ENCODE measurements around the gene SLC26A11. TPM values are rescaled to one million over a fixed set of nuclear protein-coding genes. Genes with fewer than 3 reads are reported as not detected.
"Not testable (repeated sequence)": the region's sequence is repeated elsewhere in the genome, so short reads cannot be mapped to it uniquely, and the experiment has no call there.

SLC26A11 gene
- polyA plus RNA-seq, 4 donors: 18.5 to 34.9 (median 21.7) TPM

DNA sequence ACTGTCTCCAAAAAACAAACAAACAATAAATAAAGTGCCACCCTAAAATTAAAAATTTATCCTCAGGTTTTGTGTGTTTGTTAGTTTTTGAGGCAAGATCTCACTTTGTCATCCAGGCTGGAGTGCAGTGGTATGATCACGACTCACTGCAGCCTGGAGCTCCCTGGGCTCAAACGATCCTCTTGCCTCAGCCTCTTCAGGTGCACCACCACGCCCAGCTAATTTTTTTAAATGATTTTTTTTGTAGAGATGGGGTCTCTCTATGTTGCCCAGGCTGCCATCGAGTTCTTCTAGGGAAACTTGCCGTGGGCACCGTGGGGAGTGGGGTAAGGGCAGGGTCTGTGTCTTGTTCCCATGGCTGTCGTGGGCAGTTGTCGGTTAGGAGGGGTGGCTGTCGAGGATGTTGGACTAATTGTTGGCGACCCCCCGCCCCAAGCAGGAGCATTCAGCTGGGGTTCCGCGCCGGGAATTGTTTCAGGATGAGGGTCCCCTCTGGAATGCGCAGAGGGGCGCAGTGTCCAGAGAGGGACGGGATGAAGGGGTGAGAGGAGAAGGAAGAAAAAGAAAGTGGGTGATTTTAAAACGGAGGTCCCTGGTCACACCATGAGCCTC lies 39.3 kb downstream of the SLC26A11 start:
- no peak for DNase-seq (ENCODE audit: low read depth in 4 of 4, low spot score in 3 of 4)

DNA sequence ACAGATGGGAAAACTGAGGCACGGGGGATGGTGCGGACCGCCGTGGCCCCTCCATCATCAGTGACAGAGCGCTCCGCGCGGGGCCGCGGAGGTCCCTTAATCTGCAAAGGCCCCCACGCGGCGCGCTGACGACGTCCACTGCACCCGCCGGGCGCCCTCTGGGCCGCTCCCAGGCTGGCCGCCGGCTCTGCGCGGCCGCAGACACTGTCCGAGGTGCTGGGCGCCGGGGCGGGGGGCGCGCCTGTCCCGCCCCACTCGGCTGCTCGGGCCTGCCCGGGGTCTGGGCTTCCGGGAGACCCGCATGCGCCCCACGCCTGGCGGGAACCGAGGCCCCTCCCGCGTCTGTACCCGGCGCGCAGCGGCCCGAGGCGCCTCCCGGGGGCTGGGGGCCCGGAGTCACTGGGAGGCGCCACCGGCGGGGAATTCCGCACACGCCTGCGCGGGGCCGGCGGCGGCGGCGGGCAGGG lies 39.9 kb downstream of the SLC26A11 start:
- DNase-seq (ENCODE audit: low read depth in 4 of 4, low spot score in 3 of 4): no peak

DNA sequence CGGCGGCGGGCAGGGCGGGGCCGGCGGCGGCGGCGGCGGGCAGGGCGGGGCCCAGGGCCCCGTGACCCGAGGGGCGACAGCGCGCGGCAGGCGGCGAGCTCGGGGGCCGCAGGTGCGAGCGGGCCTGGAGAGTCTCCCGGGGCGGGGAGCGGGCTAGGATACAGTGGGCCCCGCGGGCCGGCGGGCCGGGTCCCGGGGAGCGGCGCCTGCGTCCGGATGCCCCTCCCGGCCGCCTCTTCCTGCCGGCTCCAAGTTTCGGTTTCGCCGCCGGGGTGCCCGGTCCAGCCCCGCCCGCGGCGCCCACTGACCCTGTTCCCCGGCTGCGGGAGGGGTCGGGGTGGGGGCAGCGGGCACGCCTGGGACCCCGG lies 40.5 kb downstream of the SLC26A11 start, which contains the start of gene RNF213:
Gene RNF213 (plus strand): TSS at position 62 of the 368 bp plus-strand sequence. CDS start 2,830 bp downstream, outside the sequence.
- no peak for DNase-seq (ENCODE audit: low read depth in 4 of 4, low spot score in 3 of 4)

DNA sequence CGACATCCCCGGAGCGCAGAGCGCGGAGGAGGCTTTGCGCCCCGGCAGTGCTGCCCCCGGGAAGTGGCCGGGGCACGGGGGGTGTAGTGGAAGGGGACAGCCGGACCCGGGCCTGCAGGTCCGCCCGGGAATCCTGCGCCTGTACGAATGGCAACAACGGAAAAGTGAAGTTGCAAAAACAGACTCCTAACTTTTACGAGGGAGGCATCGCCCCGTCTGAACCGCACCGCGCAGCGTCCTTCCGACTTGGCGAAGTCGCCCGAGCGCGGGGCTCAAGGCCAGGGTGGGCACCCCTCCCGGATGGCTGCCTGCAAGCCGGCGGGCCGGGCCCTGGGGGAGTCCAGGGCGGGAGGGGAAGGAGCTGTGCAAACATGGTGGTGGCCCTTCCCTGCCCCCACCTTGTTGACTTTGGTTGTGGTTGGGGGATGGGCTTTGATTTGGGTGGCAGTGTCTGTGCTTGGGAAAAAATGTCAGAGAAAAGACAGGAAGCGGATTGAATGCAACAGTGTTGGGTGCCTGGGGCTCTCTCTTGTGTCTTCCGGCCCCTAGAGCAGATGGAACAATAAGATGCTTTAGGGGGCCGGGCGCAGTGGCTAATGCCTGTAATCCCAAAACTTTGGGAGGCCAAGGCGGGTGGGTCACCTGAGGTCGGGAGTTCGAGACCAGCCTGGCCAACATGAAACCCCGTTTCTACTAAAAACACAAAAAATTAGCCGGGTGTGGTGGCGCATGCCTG lies 41.1 kb downstream of the SLC26A11 start:
- no peak for DNase-seq (ENCODE audit: low read depth in 4 of 4, low spot score in 3 of 4)

DNA sequence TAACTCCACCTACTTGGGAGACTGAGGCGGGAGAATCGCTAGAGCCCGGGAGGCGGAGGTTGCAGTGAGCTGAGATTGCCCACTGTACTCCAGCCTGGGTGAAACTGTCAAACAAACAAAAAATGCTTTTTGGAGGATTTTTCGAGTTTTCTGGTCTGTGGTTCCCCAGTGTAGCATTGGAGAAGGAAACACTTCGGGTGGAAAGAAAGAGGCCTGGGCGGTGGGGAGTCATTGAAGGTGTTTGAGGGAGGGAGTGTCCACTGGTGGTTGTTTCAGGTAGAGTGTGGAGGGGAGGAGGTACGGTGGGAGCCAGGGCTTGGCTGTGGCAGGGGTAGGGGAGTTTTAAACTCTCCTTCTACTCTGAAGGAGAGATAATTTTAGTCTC lies 41.7 kb downstream of the SLC26A11 start:
- no peak for DNase-seq (ENCODE audit: low read depth in 4 of 4, low spot score in 3 of 4)

DNA sequence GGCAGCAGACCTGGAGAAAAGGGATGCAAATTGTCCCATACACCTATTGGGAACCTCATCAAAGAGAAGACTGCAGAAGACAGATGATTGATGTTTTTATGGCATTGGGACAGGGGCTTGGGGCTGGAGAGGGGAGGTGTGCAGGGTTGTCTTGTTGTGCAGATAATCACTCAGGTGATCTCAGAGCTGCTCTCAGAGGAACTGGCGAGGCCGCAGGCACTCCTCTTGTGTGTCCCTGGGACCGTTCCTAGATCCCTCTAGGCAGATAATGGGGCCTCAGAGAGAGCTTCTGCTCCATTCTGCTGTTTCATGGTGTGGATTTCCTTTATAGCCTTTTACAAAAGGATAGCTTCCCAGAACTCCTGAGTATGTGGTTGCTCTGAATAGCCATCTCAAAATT lies 42.1 kb downstream of the SLC26A11 start:
- no peak for DNase-seq (ENCODE audit: low read depth in 4 of 4, low spot score in 3 of 4)

DNA sequence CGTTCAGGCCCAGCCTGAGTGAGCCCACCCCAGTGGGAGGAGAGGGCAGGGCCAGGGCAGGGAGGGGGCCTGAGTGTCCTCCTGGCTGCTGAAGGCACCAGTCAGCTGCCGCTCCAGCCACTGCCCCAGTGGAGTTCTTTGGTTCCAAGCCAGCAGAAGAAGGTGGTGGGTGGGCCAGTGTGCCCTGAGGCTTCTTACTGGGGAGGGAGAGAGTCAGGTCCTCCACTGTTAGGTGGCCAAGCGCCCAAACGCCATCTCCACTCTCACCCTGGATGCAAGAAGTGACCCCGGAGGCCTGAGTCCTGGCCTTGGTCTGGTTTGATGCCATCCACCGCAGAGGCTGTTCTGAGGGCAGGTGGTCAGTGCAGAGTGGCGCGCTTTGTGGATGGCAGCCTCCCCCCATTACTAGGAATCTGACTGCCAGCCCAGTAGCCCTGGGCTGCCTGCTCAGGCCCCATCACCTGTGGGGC lies 42.6 kb downstream of the SLC26A11 start:
- no peak for DNase-seq (ENCODE audit: low read depth in 4 of 4, low spot score in 3 of 4)

DNA sequence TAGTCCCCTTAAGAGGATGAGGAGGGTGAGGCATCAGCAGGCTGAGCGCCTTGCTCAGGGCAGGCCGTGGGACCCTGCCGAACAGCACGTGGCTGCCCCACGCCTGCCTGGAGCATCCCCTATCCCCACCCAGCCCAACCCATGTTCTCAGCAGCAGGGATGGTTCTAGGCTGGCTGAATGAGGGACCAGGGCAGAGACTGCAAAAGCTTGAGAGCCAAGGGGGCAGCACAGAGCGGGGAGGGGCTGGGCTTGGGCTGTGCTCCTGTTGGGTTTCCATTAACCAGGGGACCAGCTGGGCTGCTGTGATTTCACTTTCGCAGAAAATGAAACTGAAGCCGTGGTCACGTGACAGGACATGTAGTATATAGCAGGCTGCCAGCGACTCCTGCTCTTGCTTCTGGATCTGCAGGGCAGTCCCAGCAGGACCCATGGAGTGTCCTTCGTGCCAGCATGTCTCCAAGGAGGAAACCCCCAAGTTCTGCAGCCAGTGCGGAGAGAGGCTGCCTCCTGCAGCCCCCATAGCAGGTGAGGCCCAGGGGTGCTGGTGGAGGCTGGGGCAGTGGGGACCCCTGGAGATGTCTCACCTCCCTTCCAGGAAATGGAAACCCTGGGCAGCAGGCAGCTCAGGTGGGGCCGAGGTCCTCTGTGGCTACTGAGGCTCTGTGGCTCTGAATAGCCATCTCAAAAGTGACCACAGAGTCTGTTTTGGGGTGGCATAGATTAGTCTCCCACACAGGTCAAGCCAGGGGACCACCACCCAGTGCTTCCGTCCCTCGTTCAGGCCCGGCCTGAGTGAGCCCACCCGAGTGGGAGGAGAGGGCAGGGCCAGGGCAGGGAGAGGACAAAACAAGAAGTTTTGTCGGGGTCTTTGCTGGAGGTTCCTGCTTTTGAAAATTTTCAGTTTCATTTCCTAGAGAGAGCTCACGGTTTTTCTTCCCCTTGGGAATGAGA lies 43.3 kb downstream of the SLC26A11 start:
- peak in 3 of 4 donors; percentile 76 to 89 (median 83) for DNase-seq (ENCODE audit: low read depth in 4 of 4, low spot score in 3 of 4)

DNA sequence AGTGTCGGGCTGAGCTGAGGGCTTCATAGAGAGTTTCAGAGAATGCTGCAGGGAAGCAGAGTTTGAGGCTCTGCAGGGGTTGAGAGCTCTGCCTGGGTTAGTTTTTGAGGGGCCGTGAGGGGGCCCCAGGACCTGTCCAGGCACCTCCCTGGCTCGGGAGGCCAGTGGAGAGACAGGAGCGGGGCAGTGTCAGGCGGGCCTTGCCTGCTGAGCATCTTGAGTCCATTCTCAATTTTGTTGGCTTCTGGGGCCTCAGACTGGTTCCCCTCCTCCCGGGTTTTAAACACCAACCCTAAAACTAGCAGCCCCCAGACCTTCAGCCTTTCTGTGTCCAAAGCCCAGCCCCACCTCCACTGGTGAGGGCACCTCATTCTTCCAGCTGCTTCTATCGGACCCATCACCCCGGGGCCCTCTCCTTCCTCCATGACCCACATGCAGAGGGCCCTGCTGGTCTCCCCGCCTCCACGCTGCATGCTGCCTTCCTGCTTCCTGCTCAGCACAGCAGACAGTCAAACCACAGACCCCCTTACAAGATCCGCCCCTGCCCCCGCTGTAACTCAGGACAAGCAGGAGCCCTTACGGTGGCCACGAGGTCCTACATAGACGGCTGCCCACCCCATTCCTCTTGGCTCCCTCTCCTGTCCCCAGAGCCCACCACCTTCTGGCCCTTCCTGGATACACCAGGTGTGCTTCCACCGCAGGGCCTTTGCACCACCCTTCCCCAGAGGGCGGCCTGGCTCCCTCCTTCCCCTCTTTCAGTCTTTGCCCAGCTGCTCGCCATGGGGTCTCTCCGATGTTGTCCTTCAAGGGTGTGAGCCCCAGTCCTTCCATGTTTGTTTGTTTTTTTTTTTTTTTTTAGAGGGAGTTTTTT lies 44.2 kb downstream of the SLC26A11 start:
- DNase-seq (ENCODE audit: low read depth in 4 of 4, low spot score in 3 of 4): no peak

DNA sequence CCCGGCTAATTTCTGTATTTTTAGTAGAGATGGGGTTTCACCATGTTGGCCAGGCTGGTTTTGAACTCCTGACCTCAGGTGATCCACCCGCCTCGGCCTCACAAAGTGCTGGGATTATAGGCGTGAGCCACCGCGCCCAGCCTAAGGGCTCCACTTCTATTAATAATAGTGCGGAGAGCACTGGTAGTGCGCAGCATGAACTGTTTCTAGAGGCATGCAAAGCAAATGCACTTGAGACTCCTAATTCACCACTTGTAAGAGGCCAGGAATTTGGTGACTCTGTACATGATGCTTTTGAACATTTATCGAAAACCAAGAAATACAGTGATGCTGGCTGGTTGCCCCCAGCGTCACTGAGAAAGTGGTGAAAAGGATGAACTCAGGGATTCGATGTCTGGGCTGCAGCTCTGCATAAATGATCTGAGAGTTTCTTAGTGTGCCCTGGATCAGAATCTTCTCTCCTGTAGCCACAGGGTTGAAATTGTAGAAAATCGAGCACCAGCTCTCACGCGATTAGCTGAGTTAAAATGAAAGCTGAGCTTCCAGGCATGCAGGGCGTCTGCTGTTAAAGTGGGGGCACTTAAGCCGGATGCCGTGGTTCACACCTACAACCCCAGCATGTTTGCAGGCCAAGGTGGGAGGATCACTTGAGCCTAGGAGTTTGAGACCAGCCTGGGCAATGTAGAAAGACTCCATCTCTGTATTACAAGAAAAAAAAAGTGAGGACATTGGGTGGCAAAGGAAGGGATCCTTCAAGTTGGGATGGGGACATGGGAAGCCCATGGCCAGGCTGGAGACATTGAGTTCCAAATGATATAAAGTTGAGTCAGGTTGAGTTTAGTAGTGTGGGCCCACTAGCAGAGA lies 45.2 kb downstream of the SLC26A11 start:
- no peak for DNase-seq (ENCODE audit: low read depth in 4 of 4, low spot score in 3 of 4)

DNA sequence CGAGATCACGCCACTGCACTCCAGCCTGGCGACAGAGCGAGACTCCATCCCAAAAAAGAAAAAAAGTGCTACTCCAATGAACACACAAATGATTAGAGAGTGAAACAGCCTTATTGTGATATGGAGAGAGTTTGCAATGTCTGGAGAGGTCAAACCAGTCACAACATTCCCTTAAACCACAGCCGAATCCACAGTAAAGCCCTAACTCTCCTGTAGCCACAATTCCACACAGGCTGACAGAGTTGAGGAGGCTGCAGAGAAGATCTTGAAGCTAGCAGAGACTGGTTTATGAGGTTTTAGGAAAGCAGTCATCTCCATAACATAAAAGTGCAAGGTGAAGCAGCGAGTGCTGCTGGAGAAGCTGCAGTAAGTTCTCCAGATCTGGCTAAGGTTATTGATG lies 47.2 kb downstream of the SLC26A11 start:
- no peak for DNase-seq (ENCODE audit: low read depth in 4 of 4, low spot score in 3 of 4)

DNA sequence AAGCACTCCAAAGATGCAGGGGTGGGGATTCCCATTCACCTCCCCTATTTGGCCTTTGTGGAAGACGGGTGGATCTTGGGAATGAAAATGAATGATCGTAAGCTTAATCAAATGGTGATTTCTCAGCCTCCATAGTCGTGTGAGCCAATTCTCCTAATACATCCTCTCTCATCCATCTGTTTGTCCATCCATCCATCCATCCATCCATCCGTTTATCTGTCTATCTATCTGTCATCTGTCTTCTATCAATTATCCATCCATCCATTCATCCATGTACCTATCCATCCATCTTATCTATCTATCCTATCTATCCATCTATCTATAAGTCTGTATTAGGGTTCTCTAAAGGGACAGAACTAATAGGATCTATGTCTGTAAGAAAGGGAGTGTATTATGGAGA lies 48.2 kb downstream of the SLC26A11 start:
- no peak for DNase-seq (ENCODE audit: low read depth in 4 of 4, low spot score in 3 of 4)

DNA sequence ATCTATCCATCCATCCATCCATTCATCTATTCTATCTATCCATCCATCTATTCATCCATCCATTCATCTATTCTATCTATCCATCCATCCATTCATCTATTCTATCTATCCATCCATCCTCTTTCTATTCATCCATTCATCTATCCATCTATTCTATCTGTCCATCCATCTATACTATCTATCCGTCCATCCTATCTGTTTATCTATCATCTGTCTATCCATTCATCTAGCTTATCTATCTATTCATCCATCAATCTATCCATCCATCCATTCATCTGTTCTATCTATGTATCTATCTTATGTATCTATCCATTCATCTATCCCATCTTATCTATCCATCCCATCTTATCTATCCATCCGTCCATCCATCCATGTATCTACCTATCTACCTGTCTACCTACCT lies 49.2 kb downstream of the SLC26A11 start:
- DNase-seq (ENCODE audit: low read depth in 4 of 4, low spot score in 3 of 4): no peak

DNA sequence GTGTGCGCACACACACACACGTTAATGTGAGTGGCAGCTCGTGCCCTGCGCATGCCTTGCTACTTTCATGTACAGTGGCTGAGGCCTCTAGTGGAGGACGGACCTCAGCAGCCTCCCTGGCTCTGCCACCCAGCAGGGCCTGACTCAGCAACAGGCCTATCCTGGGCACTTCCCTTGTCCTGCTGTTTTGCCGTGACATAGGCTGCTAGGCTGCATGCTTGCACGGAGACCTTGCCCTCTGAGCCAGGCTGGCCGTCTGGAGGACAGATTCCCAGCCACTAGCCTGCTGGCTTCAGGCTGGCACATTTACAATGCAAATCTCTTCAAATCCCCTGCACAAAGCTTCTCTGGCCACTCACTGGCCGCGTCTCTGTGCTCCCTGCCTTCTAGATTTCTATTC lies 49.9 kb downstream of the SLC26A11 start:
- no peak for DNase-seq (ENCODE audit: low read depth in 4 of 4, low spot score in 3 of 4)

DNA sequence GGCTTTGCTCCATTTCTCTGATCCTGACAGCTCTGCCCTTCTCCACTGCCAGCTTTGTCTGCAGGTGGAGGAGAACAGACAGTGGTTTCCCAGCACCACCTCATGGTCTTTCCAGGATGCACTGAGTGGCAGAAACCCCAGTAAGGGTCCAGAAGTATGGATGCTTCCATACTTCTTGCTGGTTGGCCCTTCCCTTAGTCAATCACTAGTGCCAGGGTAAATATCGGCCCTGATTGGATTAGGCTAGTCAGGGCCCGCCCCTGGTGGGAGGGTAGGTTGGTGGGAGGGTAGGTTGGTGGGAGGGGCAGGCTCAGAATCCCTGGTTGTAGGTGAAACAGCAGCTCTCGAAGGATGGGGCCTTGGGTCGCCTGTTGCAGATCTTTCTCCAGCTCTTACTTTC lies 50.6 kb downstream of the SLC26A11 start:
- DNase-seq (ENCODE audit: low read depth in 4 of 4, low spot score in 3 of 4): no peak

DNA sequence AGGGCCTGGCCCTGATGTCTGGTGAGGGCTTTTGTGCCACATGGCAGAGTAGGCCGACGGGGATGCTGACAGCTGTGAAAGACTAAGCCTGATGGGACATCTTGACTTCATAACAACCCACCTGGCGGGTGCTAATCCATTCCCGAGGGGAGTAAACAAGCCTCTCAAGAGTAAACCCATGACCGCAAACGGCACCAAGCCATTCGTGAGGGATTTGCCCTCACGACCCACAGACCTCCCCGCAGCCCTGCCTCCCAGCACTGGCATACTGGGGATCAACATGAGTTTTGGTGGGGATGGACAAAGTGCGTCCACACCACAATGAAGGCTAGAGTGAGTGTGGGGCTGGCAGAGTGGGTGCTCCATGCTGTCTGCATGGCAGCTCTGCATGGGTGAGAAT lies 52.1 kb downstream of the SLC26A11 start:
- DNase-seq (ENCODE audit: low read depth in 4 of 4, low spot score in 3 of 4): no peak

DNA sequence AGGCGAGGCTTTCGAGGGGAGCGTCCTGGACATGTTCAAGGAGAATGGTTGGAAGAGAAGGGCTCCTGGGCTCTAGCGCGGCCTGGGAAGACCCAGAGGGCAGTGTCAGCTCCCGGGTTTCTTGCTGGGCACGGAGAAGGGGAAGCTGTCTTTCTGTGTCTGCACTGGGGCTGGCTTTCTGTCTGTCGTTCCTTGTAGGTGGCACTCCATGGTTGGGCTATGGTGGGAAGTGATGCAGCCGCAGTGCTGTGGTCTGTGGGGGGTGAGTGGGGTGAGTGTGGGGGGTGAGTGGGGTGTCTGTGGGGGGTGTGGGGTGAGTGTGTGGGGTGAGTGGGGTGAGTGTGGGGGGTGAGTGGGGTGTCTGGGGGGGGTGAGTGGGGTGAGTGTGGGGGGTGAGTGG lies 54.1 kb downstream of the SLC26A11 start:
- no peak for DNase-seq (ENCODE audit: low read depth in 4 of 4, low spot score in 3 of 4)

DNA sequence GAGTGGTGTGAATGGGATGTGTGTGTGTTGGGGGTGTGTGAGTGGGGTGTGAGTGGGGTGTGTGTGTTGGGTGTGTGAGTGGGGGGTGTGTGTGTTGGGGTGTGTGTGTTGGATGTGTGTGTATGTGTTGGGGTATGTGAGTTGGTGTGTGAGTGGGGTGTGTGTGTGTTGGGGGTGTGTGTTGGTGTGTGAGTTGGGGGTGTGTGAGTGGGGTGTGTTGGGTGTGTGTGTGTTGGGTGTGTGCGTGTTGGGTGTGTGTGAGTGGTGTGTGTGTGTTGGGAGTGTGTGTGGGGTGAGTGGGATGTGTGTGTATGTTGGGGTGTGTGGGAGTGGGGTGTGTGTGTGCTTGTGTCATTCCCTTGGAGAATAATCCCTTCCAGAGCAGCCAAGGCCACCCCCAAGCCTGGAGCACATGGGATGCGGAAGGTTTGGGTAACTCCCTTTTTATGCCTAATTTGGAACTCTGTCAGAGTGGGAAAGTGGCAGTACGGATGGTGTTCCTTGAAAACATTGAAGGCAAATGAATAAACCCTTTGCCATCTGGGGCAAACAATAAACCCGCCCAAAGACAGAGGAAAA lies 54.7 kb downstream of the SLC26A11 start:
- no peak for DNase-seq (ENCODE audit: low read depth in 4 of 4, low spot score in 3 of 4)

DNA sequence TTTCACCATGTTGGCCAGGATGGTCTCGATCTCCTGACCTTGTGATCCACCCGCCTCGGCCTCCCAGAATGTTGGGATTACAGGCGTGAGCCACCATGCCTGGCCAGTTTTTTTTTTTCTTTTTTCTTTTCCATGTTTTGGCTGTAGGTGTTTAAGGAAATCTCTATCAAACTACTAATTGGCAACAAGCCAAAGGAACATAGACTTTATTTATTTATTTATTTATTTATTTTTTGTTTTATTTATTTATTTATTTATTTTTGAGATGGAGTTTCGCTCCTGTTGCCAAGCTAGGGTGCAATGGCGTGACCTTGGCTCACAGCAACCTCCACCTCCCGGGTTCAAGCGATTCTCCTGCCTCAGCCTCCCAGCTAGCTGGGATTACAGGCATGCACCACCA lies 55.6 kb downstream of the SLC26A11 start:
- DNase-seq (ENCODE audit: low read depth in 4 of 4, low spot score in 3 of 4): not testable (repeated sequence)

All from left renal pelvis (tissue), 4 donors.